Measurements from ENCODE around the gene DDX46. TPM values are rescaled to one million over a fixed set of nuclear protein-coding genes. Genes with fewer than 3 reads are reported as not detected.

The DDX46 gene
- total RNA-seq, 1 experiment from 2014 or later, result 27.9 TPM

Other genes starting within 250 kb of the DDX46 start
- 29.5 and 33.7 TPM in 2 replicates for gene JADE2, start 233.1 kb upstream of the DDX46 start, total RNA-seq (2014; rRNA removed; shearing (Covaris generic))
- gene SAR1B, start 126.0 kb upstream of the DDX46 start, total RNA-seq (2014; rRNA removed; shearing (Covaris generic)), result 12.6 and 22.9 TPM in 2 replicates
- 19.7 and 27.2 TPM in 2 replicates for gene SEC24A, start 110.0 kb upstream of the DDX46 start, total RNA-seq (2014; rRNA removed; shearing (Covaris generic))
- gene CAMLG, start 20.2 kb upstream of the DDX46 start, total RNA-seq (2014; rRNA removed; shearing (Covaris generic)), result 41.1 and 46.6 TPM in 2 replicates
- 15.4 and 21.0 TPM in 2 replicates for gene C5orf24, start 87.2 kb downstream of the DDX46 start, total RNA-seq (2014; rRNA removed; shearing (Covaris generic))
- 22.5 and 25.5 TPM in 2 replicates for gene TXNDC15, start 115.6 kb downstream of the DDX46 start, total RNA-seq (2014; rRNA removed; shearing (Covaris generic))
- 2.3 and 8.5 TPM in 2 replicates for gene PCBD2, start 146.4 kb downstream of the DDX46 start, total RNA-seq (2014; rRNA removed; shearing (Covaris generic))
- gene CATSPER3, start 209.1 kb downstream of the DDX46 start, total RNA-seq (2014; rRNA removed; shearing (Covaris generic)), result 0.07 TPM in 1 of 2 replicates, not detected in the other

Measured in H7 (cell line).